GM12878 (cell line): Measurements from ENCODE around the gene DNAH3. TPM values are rescaled to one million over a fixed set of nuclear protein-coding genes. Genes with fewer than 3 reads are reported as not detected.

Experiments used
- ATAC-seq: fragments of 200-7000 bp; cut with Tn5 transposase; 3 replicates; pipeline ENCODE4 v1.9.1; 2020; ENCODE audit warnings: mild to moderate bottlenecking, moderate library complexity
- BruUV-seq: library from RNA; stranded (reverse); fragments of 400-500 nt; replicated peaks from 2 replicates; lab custom pipeline; 2021; lab: Mats Ljungman, UMichigan
- CTCF ChIA-PET: fragments of 300-600 bp; sonication (Branson Sonifier 250); formaldehyde crosslinking; extraction: SDS; loops from one replicate; lab custom pipeline; 2021; ENCODE audit warnings: inconsistent platforms; lab: Yijun Ruan, JAX
- POLR2A ChIA-PET: fragments of 350-600 bp; formaldehyde crosslinking; extraction: SDS; loops from one replicate; lab custom pipeline; 2021; ENCODE audit warnings: inconsistent platforms; lab: Charles Lee
- RAD21 ChIA-PET: fragments of 300-600 bp; sonication (Branson Sonifier 250); formaldehyde crosslinking; loops from one replicate; lab custom pipeline; 2023; ENCODE audit warnings: antibody characterized with exemption; ENCODE audit not compliant: unreplicated experiment; lab: Charles Lee
- SMC1A ChIA-PET: fragments of 300-600 bp; sonication (Branson Sonifier 250); formaldehyde crosslinking; loops from one replicate; lab custom pipeline; 2023; ENCODE audit not compliant: unreplicated experiment, uncharacterized antibody; lab: Charles Lee
- DNase-seq: peaks from one replicate; pipeline ENCODE4 v3.0.0-alpha.2; 2011; ENCODE audit warnings: low read depth, low spot score
- FAIRE-seq: peaks from 3 replicates; lab custom pipeline; 2011; peaks lifted over from hg19 to GRCh38; lab: Jason Lieb, UNC
- H2AFZ ChIP-seq: 2 replicates; pipeline ENCODE4 v1.6.0; 2011; ENCODE audit warnings: low read depth, low read length, control low read depth; ENCODE audit not compliant: control insufficient read depth
- H3K27ac ChIP-seq: 2 replicates; pipeline ENCODE4 v1.5.1; 2011; ENCODE audit warnings: control low read depth; ENCODE audit not compliant: control insufficient read depth, insufficient read depth
- H3K27me3 ChIP-seq, 2 experiments: replicated peaks in 1 of 2; 2 replicates each; pipeline versions ENCODE4 v1.6.0 to v1.6.1; 2011; ENCODE audit warnings: low read length in 1 of 2; ENCODE audit not compliant: control insufficient read depth in 2 of 2, insufficient read depth in 2 of 2
- H3K36me3 ChIP-seq, 2 experiments: 2 replicates each; pipeline ENCODE4 v1.5.1; 2011; ENCODE audit warnings: low read length in 1 of 2; ENCODE audit not compliant: control insufficient read depth in 2 of 2, insufficient read depth in 2 of 2
- H3K4me1 ChIP-seq: 2 replicates; pipeline ENCODE4 v1.6.1; 2011; ENCODE audit warnings: mild to moderate bottlenecking, low read length, moderate library complexity, mixed read lengths; ENCODE audit not compliant: control insufficient read depth, insufficient read depth
- H3K4me2 ChIP-seq: 2 replicates; pipeline ENCODE4 v1.6.0; 2011; ENCODE audit warnings: control low read depth; ENCODE audit not compliant: control insufficient read depth, insufficient read depth
- H3K4me3 ChIP-seq: fragments of 200-600 bp; sonication (generic); 2 replicates; pipeline ENCODE4 v1.5.1; 2016
- H3K79me2 ChIP-seq: 2 replicates; pipeline ENCODE4 v1.6.0; 2011; ENCODE audit warnings: low read length; ENCODE audit not compliant: control insufficient read depth, insufficient read depth
- H3K9ac ChIP-seq: 2 replicates; pipeline ENCODE4 v1.8.0; 2011; ENCODE audit warnings: low read length, control low read depth, mixed read lengths; ENCODE audit not compliant: control insufficient read depth, insufficient read depth
- H3K9me3 ChIP-seq: replicated peaks from 3 replicates; pipeline ENCODE4 v1.5.1; 2011; ENCODE audit warnings: mild to moderate bottlenecking, low read length; ENCODE audit not compliant: control insufficient read depth, insufficient read depth
- H4K20me1 ChIP-seq: 2 replicates; pipeline ENCODE4 v1.6.0; 2011; ENCODE audit not compliant: control insufficient read depth, insufficient read depth
- ATF7 ChIP-seq: fragments of 450-650 bp; IDR thresholded peaks from 2 replicates; pipeline ENCODE4 v1.6.1; 2016; ENCODE audit warnings: low read depth, mild to moderate bottlenecking
- BCL11A ChIP-seq: IDR thresholded peaks from 2 replicates; pipeline ENCODE4 v1.6.1; 2011; ENCODE audit warnings: low read depth, low read length
- CBX3 ChIP-seq: fragments of 200-600 bp; sonication (generic); IDR thresholded peaks from 2 replicates; pipeline ENCODE4 v1.6.1; 2016; ENCODE audit warnings: low read depth, borderline replicate concordance
- CHD2 ChIP-seq: IDR thresholded peaks from 2 replicates; pipeline ENCODE4 v1.6.1; 2011; ENCODE audit warnings: low read depth, low read length, improper control_type of control experiment, borderline replicate concordance
- DPF2 ChIP-seq: fragments of 450-650 bp; IDR thresholded peaks from 2 replicates; pipeline ENCODE4 v1.6.1; 2017; ENCODE audit warnings: mild to moderate bottlenecking
- E2F4 ChIP-seq: IDR thresholded peaks from 2 replicates; pipeline ENCODE4 v1.6.1; 2012; ENCODE audit warnings: low read depth, low read length, improper control_type of control experiment
- IKZF1 ChIP-seq: fragments of 450-650 bp; conservative IDR thresholded peaks from 2 replicates; pipeline ENCODE4 v1.6.1; 2017; ENCODE audit warnings: antibody characterized with exemption, mild to moderate bottlenecking
- KDM1A ChIP-seq: fragments of 200-600 bp; sonication (generic); IDR thresholded peaks from 2 replicates; pipeline ENCODE4 v1.6.1; 2016; ENCODE audit warnings: borderline replicate concordance
- NRF1 ChIP-seq: conservative IDR thresholded peaks from 2 replicates; pipeline ENCODE4 v1.6.1; 2011; ENCODE audit warnings: mild to moderate bottlenecking, low read depth, low read length, improper control_type of control experiment
- RAD51 ChIP-seq: fragments of 450-650 bp; IDR thresholded peaks from 2 replicates; pipeline ENCODE4 v1.6.1; 2016; ENCODE audit warnings: moderate library complexity, mild to moderate bottlenecking, inconsistent platforms
- RFX5 ChIP-seq: IDR thresholded peaks from 2 replicates; pipeline ENCODE4 v1.6.1; 2011; ENCODE audit warnings: low read depth, low read length, improper control_type of control experiment
- SPI1 ChIP-seq: IDR thresholded peaks from 2 replicates; pipeline ENCODE4 v1.6.1; 2011; ENCODE audit warnings: low read depth, mild to moderate bottlenecking, low read length, moderate library complexity, borderline replicate concordance; ENCODE audit not compliant: insufficient read depth
- SUPT20H ChIP-seq: IDR thresholded peaks from 2 replicates; pipeline ENCODE4 v1.6.1; 2011; ENCODE audit warnings: low read depth, mild to moderate bottlenecking, low read length, moderate library complexity, borderline replicate concordance; ENCODE audit not compliant: control insufficient read depth
- ZZZ3 ChIP-seq: IDR thresholded peaks from 2 replicates; pipeline ENCODE4 v1.6.1; 2011; ENCODE audit warnings: low read depth; ENCODE audit not compliant: control insufficient read depth, insufficient read length
- WGBS: methylation state at CpG from one replicate; pipeline ENCODE4 v1.1.6; 2016; ENCODE audit warnings: low lambda C conversion rate; ENCODE audit not compliant: insufficient replicate concordance, insufficient coverage; ENCODE audit errors: missing lambda C conversion rate; 5-methylcytosine and 5-hydroxymethylcytosine counted together
- in situ Hi-C: fragments of 300-500 bp; cut with MboI; formaldehyde crosslinking; loops from 9 replicates; pipeline ENCODE4 v1.14.3; 2018; ENCODE audit warnings: mixed read lengths
- intact Hi-C: fragments of 100-400 bp; cut with micrococcal nuclease; formaldehyde crosslinking; loops from one replicate; pipeline ENCODE4 v1.14.2; 2022; ENCODE audit not compliant: unreplicated experiment
- polyA plus RNA-seq, 11 experiments: library from polyadenylated mRNA; depleted of rRNA in 4 of 11; unstranded in 6 of 11; stranded (reverse) in 5 of 11; fragments of >200 nt; fragmentation: Nextera tagmentation in 4 of 11; fragmentation: Illumina TruSeq in 1 of 11; extraction: Ambion mirVana in 4 of 11; extraction: Trizol in 1 of 11; gene quantifications; 1 replicate in 1 of 11; 2 replicates in 10 of 11; pipeline versions ENCODE4 v1.2.1 to v1.2.3, GENCODE V29; 2011 to 2016; ENCODE audit warnings: inconsistent platforms in 2 of 11, missing spikeins in 2 of 11, low read depth in 1 of 11
- total RNA-seq, 4 experiments: library from RNA; depleted of rRNA in 3 of 4; stranded (reverse); fragments of >200 nt in 3 of 4; fragmentation: Illumina TruSeq in 1 of 4; extraction: Trizol in 1 of 4; gene quantifications; 2 replicates each; pipeline versions ENCODE4 v1.2.1 to v1.2.3, GENCODE V29; 2013 to 2021

The DNAH3 gene
- total and polyA plus RNA-seq, 10 of the 15 experiments (the other 5 are each of a cell fraction or from before 2014, with no cell fraction given) = under 0.01 to 0.04 (median 0.04) TPM; not detected in 5

- in situ Hi-C loops = loop anchor here (5.0 kb wide), 1 partner anchor 48 kb away; no protein-coding TSS in a partner anchor
- Histone ChIP-seq H3K9me3 (no peaks in the 10 kb centered on the region), H3K36me3 (no peaks in the 10 kb centered on the region; a peak in 1 of 4 replicates), H4K20me1 (no peaks in the 10 kb centered on the region), H3K79me2 (peaks cover 25% of the 10 kb centered on the region), H3K4me1 (peaks cover 18% of the 10 kb centered on the region), H3K9ac (peak overlapping the region; percentile 59)
- ChIA-PET POLR2A (interaction anchor here (0.6 to 4.3 kb wide), 6 partner anchors 11 to 28 kb away, joined by 3 to 27 read pairs (median 4); no protein-coding TSS in a partner anchor), CTCF (interaction anchor here (0.5 to 5.6 kb wide), 6 partner anchors 11 to 49 kb away, joined by 3 to 36 read pairs (median 4); no protein-coding TSS in a partner anchor), RAD21 (interaction anchor here (1.2 to 3.8 kb wide), 6 partner anchors 20 to 92 kb away, joined by 3 to 31 read pairs (median 8); partner anchors contain the start of genes ERI2 and REXO5), SMC1A (interaction anchor here (0.8 to 5.6 kb wide), 11 partner anchors 10 to 260 kb away, joined by 3 to 42 read pairs (median 8); no protein-coding TSS in a partner anchor)
- intact Hi-C loops = no loop called here
- no peak for FAIRE-seq
- no peak for TF ChIP-seq RAD51
- no peak for TF ChIP-seq BCL11A
- TF ChIP-seq ATF7 = no peak
- no peak for TF ChIP-seq SPI1
- TF ChIP-seq KDM1A = no peak
- TF ChIP-seq E2F4 = no peak
- TF ChIP-seq CBX3 = no peak
- TF ChIP-seq CHD2 = no peak
- no peak for TF ChIP-seq RFX5
- no peak for TF ChIP-seq NRF1
- TF ChIP-seq ZZZ3 = no peak
- no peak for TF ChIP-seq IKZF1
- TF ChIP-seq SUPT20H = no peak
- TF ChIP-seq DPF2 = no peak
- TF ChIP-seq, all 136 proteins: peak for 0
- Histone ChIP-seq H3K27ac (no peak overlapping the region), H2AFZ (no peak overlapping the region), H3K4me3 (peak overlapping the region; percentile 82), H3K27me3 (no peaks in the 10 kb centered on the region), H3K4me2 (peak overlapping the region; percentile 82)
- BruUV-seq = no TSS peak
- no peak for ATAC-seq
- WGBS = 64% methylated on average over 5 of the region's 5 CpGs
- no peak for DNase-seq
These were observed 251.6 kb downstream of the DNAH3 start for GRCh38 chr16:20899071-20899470.
